ENCODE results near the gene SPINK4.

SPINK4 gene

DNA sequence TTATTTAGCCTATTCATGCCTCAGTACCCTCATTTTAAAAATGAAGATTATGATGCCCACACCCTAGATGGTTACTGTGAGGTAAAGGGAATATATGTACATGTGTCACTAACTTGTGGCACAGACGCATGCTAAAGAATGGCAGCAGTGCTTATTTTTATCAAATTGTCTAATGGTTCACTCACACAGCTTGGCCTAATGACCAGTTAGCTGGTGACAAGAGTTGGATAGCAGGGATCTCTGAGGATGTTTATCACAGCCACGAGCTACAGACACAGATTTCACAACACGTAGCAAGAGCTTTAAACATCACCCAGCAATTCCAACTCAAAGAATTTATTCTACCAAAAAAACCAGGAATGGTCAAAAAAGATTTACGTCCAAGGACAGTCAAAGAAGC lies 17.3 kb downstream of the SPINK4 start:
- no peak for DNase-seq (ENCODE audit: low spot score)

DNA sequence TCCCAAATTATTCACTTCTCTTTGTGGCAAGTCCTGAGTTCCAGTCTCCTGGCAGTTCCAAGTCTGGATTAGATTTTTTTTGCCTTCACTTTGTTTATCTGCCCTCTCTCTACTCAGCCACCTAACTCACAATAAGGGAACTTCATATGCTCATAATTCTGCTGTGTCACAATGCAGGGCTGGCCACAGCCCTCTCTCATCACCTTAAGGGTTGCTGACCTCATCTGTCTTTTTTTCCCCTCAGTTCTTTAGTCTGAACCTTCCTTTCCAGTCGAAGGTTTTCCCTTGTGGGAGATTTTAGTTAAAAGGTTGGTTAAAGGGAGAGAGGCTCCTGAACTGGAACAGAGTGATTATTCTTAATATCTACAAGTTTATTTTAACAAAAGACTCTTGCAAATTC lies 20.4 kb downstream of the SPINK4 start:
- DNase-seq (ENCODE audit: low spot score): no peak

DNA sequence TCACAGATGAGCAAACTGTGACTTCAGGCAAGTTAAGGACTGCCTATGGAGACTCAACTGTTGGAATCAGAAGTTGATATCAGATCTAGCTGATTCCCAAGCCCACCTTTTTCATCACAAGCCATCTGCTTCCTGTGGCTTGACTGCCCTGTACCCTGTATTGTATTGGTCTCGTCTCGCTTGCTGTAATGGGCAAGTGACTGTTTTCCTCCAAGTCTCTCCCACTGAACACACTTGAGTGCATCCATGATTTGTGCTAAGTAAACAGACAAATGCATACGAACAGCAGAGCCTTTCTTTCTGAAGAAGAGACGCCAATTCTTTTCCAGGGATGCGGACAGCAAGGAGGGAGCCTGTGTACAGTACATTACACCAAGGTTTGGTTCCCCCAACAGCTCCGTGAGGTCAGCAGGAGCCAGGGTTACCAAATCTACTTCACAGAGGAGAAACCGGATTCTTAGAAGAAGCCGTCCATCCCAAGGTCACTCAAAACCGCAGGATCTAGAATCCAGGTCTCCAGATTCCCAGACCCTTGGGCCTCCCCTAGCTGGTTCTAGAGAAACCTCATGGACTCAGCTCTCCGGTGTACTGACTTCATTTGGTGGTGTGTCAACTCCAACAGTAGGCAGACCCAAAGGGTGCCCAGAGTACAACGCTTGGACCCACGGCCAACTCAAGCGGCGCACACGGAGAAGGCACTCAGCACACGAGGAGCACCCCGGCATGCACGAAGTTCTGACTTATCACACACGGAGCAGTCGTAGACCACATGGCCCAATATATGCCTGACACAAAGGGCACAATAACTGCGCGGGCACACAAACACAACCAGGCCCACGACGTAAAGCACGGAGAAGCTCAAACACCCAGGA lies 23.4 kb downstream of the SPINK4 start:
- no peak for DNase-seq (ENCODE audit: low spot score)

DNA sequence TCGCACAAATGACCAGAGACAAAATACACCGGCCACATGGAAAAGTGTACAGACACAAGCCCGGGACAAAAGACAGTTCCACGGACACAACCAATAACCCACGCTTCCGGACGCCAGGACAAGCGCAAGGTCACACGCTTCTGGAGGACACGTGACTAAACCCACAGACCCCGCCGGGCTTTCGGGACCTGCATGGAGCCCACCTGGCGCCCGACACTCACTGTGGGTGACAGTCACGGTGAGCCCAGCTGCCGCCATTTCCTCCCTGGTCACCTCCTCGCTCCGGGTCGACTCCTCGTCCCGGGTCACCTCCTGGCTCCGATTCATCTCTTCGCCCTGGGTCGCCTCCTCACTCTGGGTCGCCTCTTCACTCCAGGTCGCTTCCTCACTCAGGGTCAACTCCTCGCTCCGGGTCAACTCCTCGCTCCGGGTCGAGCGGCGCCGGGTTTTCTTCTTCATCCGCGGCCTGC lies 24.1 kb downstream of the SPINK4 start:
- peak; percentile 75 for DNase-seq (ENCODE audit: low spot score)

DNA sequence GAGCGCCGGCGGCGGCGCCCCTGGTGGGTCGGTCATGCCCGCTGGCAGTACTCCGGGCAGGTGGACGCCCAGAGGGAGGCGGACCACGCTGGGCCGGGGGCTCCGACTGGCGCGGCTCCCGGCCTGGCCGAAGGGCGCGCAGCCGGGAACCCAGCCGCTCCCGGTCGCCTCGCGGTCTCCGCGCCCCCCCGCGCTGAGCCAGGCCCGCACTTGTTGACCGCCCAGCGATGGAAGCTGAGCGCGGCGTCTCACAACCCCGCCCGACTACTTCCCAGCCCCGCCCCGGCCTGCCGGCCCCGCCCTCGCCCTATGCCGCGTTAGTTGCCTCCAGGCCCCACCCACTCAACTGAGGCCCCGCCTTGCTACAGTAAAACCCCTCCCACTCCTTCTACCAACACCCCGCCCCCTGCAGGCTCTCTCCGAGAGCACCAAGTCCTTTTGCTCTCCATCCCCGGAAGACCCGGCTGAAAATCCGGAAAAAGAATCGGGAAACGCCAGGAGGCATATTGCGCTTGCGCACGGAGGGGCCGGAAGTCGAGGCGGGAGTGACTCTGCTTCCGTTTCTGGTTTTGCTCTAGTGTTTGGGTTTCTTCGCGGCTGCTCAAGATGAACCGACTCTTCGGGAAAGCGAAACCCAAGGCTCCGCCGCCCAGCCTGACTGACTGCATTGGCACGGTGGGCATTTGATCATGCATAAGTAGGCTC lies 24.7 kb downstream of the SPINK4 start, which contains the start of the genes BAG1 and CHMP5:
BAG1 (minus strand) TSS at position 236 of the 705 bp plus-strand sequence.
CHMP5 (plus strand) TSS at position 577 of the 705 bp plus-strand sequence; CDS start at position 607, 30 bp downstream.
- peak; percentile 100 for DNase-seq (ENCODE audit: low spot score)

DNA sequence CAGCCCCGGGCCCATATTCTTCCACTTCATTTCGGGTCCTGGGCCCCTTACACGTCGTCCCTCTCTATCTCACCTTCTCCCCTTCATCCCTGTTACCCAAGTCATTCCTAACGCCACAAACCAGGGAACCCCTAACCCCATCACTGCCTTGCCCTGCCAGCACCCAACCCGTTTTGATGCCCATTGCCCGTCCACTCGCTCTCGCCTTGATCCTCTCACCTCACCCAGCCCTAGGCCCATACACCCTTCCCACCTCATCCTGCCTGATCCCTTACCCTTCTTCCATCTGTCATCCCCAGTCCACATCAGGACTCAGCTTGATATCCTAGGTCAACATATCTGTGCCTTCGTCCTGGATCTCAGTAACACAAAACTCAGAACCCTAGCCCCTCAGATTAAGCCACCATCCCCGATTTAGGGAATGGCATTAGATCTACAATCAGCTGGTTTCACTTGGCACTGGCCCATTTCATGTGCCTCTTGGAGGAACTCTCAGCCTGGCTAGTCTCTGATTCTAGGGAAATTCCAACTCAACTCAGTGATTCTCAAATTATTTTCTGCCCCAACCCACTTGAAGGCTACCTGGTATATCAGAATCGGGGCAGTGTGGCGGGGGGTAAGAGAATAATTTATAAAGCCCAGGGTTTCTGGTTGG lies 25.4 kb downstream of the SPINK4 start:
- no peak for DNase-seq (ENCODE audit: low spot score)

DNA sequence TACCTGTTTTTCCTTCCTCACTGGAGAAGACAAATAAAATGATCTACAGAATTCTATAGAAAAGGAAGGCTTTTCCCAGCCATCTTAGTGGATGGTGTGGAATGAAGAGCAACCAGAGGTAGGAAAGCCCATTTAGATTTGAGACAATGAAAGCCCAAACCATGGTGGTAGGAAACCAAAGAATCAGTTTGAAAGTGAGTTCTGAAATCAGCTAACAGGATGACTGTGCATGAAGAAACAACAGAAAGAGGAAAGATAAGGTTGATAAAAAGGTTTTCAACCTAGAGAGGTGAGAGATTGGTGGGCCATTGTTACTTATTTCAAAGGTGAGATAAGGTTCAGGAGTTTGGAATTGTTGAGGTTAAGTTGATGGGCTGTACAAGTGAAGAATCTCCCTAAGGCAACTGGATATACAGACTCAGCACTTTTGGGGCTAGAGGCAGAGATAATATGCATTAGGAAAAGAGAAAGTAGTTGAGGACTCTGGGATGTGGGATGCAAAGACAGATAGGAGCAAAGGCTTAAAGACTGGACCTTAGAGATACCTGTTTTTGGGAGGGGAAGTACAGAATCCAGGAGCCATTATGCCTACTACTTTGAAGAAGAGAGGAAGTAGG lies 27.3 kb downstream of the SPINK4 start:
- no peak for DNase-seq (ENCODE audit: low spot score)

DNA sequence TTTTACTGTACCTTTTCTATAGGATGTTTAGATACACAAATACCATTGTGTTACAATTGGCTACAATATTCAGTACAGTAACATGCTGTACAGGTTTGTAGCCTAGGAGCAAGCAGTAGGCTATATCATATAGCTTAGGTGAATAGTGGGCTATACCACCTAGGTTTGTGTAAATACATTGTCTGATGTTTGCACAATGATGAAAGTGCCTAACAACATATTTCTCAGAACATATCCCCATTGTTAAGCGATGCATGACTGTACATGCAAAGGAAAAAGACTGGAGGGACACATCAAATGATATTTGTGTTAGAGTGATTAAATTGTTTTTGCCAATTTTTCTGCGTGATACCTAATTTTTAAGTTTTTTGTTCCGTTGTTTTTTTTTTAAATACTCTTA lies 30.2 kb downstream of the SPINK4 start:
- DNase-seq (ENCODE audit: low spot score): no peak

DNA sequence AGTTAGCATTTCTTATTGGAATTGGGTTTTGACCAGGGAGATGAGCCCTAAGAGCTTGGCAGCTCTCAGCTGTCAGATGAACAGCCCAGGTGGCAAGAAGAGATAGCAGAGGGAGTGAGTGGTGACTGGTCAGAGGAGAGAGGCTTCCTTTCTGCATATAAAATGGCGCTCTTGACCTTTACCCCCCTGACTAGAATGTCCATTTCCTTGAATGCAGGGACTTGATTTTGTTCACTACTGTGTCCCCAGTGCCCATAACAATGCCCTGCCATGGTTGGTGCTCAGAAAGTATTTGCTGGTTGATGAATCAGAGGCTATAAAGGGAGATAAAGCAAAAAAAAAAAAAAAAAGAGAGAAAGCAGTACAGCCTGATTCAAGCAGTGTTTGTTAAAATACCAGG lies 32.1 kb downstream of the SPINK4 start:
- no peak for DNase-seq (ENCODE audit: low spot score)

DNA sequence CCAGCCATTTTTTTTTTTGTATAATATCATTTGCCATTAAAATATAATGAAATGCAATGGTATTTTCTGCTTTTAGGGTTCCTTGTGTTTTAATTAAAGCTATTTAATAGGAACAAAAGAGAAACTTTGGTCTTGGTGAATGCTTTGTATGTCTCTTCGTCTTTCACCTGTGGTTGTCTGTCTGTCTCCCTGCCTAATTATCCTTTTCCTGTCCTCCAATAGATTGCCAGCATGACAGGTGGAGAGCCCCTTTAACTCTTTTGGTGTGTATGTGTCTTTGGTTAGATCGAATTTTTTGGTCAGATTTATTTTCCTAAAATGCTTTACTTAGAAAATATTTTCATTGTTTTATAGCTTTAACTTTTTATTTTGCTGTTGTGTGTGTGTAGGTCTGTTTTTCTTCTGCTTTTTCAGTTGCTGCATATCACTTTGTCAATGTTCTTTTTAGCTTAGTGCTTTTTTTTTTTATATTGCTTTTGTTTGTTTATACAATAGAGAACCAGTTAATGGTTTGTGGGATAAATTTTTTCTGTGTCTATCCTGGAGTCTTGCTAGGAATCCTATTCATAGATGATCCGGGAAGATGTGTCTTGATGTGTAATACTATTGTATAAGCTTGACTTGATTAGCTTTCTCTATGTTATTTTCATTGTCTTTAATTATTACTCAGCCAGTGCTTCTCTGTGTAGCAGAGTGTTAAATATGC lies 33.5 kb downstream of the SPINK4 start:
- no peak for DNase-seq (ENCODE audit: low spot score)

DNA sequence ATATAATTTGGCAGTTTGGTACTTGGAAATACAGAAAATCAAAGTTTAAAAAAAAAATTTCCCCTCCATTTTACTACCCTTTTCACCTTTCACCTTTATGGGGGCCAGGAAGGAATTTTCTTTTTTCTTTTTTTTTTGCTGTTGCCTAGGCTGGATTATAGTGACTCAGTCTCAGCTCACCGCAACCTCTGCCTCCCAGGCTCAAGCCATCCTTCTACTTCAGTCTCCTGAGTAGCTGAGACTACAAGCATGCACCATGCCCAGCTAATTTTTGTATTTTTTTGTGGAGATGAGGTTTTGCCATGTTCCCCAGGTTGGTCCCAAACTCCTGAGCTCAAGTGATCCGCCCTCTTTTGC lies 34.0 kb downstream of the SPINK4 start:
- no peak for DNase-seq (ENCODE audit: low spot score)

DNA sequence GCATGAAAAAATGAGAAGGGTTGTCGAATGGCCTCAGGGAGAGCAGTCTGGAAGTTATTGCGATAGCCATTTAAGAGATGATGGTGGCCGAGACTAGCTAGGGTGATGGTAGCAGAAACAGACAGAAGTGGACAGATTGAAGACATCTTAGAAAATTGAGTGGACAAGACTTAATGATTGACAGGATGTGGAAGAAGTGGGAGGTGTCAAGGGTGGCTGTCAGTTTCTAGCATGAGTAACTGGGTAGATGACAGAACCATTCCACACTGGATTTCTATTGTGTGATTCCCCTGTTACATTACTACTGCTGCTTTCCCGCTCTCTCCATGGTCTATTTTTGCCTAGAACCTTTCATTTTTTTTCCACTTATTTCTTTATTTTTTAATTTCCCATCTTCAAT lies 37.5 kb downstream of the SPINK4 start:
- DNase-seq (ENCODE audit: low spot score): no peak

DNA sequence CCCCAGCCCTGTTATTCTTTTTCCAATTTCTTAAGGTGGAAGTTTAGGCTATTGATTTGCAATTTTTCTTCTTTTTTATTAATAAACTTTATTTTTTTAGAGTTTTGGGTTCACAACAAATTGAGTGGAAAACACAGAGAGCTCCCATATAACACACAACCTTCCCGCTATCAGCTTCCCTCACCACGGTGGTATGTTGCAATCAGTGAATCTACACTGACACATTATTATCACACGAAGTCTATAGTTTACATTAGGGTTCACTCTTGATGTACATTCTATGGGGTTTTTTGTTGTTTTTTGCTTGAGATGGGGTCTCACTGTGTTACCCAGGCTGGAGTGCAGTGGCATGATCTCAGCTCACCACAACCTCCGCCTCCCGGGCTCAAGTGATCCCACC lies 45.5 kb downstream of the SPINK4 start:
- no peak for DNase-seq (ENCODE audit: low spot score)

DNA sequence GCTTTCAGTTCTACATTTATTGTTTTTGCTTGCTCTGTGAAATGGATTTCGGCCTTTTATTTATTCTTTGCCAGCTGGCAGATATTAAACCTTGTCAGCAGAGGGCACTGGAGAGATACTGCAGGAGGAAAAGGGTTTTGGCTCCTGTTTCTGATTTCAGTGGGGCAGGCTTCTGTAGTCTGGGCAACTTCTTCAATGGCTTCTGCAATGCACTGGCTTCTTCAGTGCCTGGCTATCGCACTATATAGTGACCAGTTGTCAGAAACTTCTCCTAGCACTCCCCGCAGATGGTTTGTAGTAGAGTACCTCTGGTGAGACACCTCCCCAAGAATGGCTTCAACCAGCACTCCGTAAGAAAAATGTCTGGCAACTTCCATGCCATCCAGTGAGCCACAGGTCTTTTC lies 47.1 kb downstream of the SPINK4 start:
- DNase-seq (ENCODE audit: low spot score): no peak

DNA sequence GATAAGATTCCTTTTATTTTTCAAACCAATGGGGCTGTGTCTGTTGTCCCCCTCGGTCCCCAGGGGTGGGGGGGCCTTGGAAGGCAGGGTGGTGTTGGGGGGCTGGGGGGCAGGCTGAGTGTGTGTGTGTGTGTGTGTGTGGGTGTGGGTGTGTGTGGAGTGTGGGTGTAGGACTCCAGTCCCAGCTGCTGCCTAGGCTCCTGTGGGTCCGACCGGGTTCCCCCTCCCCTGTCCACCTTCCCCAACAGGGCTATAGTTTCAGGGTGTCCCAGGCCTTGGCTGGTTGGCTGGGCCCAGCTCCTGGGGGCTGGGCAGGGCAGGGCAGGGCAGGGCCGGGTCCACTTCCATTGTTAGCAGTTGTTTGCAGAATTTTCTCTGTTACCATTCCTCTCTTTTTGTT lies 48.3 kb downstream of the SPINK4 start:
- DNase-seq (ENCODE audit: low spot score): no peak

DNA sequence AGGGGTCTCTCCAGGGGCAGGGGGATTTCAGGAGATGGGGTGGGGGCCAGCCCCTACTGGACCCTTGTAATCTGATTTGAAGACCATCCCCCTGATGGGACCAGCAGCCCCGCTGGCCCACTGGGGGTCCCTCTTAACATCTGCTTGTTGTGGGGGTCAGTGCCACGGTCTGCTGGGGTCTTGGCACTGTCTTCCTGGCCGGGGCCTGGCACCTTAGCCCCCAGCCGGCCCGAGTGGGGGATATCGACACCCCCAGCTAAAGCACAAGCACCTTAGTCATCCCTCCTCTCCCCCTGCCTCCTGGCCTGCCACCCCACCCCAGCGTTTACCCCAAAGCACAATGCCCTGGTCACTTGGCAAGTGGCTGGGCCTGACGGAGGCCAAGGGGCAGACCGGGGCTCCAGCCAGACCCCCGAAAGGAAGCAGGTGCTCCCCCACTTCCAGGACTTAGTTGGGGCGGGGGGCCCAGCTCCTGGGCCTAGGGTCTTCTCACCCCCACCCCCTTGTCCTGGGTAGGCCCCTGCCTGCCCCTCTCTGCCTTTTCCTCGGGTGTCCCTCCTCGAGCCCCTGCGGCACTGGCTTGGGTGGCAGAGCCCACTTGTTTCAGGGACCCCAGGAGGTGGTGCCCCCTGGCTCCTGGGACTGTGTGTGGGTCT lies 49.0 kb downstream of the SPINK4 start:
- DNase-seq (ENCODE audit: low spot score): no peak

DNA sequence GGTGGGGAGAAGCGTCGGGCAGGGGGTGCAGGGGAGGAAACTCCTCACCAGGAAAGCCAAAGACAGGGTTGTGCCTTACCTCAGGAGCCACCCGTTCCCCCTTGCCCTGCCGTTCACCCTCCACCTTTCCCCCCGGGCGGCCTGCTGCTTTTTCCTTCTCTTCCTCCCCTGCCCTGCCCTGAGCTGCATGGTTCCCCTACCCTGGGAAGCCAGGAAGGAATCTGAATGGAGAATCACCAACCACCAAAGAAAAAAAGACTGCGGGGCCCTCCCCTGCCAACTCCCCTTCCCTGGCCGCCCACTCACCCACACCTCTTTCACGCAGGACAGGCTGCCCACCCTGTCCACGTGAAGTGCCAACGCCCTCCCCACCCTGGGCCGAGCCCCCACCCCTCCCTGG lies 49.5 kb downstream of the SPINK4 start:
- peak; percentile 65 for DNase-seq (ENCODE audit: low spot score)

DNA sequence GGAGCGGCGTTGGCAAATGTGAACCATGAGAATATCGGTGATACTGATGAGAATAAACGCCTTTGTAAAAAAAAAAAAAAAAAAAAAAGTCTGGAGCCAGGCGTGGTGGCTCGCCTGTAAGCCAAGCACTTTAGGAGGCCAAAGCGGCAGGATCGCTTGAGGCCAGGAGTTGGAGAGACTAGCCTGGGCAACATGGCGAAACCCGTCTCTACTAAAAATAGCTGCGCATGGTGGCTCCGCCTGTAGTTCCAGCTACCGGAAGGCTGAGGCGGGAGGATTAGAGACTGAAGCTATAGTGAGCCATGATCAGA lies 49.9 kb downstream of the SPINK4 start:
- no peak for DNase-seq (ENCODE audit: low spot score)

DNA sequence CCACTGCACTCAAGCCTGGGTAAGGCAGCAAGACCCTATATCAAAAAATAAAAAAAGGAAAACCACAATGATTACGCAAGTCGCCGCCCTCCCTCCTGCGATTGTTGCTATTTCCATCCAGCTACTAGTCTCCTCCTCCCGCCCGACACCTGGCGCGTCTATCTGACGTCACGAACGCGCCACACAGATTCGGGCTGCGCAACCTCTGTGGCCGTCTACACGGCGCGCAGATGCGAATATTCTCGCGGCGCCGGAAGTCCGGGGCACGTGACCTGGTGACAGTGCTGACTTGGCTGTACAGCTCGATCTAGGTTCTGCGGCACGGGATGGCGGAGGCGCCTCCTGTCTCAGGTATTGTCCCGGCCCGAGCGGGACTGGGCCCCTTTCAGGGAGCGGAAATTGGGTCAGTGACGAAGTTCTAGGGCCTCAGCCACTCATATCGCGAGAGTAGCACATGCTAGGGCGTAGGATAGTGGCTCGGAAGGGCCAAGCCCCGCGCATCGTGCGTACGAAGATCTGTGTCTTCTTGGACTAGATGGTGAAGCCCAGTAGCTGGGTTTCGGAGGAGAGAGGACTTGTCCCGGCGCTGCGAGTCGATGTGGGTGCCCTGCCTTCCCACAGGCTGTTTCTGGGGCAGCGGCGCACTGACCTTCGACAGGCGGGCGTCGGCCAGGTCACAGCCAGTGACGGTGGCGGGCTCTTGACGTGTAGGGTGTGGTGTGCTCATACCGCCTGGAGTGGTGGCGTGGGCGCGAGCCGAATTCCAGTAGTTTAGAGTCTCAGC lies 50.5 kb downstream of the SPINK4 start, which contains the start of gene NFX1:
NFX1 (plus strand) TSS at position 270 of the 784 bp plus-strand sequence; CDS start at position 327, 57 bp downstream.
- peak; percentile 98 for DNase-seq (ENCODE audit: low spot score)

DNA sequence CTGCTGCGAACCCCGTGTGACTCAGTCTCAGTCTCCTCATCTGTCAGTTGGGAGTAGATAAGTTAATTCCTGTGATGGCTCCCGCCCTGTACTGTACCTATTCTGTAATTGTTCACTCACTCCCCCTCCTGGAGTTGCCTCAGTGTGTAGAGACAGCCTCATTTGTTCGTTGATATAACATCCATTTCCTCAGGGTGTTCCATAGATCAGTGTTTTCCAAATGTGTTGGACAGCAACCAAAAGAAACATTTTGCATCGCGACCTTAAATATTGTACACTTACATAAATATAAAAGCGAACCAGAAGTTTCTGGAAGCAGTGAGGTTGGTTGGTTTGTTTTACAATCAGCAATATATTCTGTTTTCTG lies 51.0 kb downstream of the SPINK4 start:
- DNase-seq (ENCODE audit: low spot score): no peak

All from left forelimb (tissue), 1 donor.